HTERT RPE-1 (cell line): ENCODE measurements around the gene CERK.

ENCODE experiments used
- in situ Hi-C: fragments of 300-500 bp; cut with MboI; formaldehyde crosslinking; loops from 4 replicates; pipeline ENCODE4 v1.14.3; 2020; ENCODE audit warnings: low sequenced_read_pairs

Gene CERK

DNA sequence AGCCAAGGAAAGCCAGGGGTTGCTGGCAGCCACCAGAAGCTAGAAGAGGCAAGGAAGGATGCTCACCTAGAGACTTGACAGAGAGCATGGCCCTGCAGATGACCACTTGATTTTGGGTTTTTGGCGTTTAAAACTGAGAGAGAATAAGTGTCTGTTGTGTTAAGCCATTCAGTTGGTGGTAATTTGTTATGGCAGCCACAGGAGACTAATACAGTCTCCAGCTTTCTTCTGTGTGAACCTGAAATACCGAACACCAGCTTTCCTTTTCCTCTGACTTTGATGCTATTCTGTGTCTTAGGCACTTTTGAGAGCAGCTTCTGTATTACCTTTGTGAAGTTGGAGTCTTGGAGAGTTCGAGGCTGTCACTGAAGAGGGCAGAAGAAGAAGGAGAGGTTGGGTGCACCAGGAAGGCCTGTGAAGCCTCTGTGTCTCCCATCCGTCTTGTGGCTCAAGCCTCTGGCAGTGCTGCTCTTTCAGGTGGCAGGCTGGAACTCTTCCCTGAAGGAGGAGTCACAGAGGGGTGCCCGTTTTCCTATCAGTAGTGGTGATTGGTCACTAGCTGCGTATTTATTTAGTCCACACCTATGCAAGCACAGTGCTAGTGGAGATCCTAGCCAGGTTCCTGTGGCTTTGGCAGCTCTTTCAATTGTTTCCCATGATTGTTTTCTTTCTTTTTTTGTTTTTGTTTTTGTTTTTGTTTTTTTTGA, 26.9 kb upstream of the CERK start:
- in situ Hi-C loops: no loop called here

DNA sequence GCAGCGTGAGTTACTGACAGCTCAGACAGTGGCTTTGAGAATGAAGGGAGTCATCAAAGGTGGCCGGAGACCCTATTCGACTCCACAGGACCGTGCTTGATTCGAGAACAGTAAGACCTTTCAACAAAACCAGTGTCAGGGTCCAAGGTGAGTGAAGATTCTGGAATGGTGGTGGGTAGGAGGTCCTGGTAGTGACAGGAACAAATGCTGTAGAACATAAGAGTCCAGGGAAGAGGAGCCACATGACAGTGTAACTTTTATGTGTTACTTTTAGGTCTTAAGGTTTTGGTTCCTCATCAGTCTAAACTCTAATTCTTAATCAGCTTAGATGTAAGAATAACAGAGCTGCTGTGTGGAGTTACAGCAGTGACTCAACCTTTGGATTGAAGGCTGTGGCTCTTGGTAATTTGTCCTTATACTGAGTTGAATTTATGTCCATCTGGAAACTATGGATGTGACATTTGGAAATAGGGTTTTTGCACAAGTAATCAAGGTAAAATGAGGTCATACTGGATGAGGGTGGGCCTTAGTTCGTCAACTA, 26.2 kb upstream of the CERK start:
- in situ Hi-C loops: no loop called here

DNA sequence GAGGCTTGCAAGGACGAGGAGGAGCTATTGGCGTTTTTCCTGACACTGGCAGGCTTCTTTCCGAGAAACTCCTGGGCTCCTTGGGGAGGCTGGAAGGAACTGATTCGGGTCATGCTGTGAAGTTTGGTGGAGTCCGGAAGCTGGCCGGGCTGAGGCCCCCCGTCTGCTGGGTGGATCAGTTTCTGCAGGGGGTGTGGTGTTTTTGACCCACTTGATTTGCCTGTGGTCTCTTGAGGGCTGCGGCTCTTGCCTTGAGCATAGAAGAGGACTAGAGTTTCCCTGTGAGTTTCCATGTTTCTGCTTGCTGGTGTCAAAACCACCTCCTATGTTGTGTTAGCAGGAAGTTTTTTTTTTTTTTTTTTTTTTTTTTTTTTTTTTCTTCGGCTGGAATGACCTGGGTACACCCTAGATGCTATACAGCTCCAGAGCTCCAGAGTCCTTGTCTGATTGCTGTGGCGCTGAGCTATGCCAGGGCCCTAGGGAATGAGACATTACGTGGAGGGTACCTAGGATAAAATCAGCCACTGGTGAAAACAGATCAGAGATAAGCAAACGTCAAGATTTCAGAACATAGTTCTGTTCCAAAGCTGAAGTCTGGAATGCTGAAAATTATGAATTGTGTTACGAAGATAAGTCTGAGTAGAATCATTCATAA, 25.1 kb upstream of the CERK start:
- in situ Hi-C loops: no loop called here

DNA sequence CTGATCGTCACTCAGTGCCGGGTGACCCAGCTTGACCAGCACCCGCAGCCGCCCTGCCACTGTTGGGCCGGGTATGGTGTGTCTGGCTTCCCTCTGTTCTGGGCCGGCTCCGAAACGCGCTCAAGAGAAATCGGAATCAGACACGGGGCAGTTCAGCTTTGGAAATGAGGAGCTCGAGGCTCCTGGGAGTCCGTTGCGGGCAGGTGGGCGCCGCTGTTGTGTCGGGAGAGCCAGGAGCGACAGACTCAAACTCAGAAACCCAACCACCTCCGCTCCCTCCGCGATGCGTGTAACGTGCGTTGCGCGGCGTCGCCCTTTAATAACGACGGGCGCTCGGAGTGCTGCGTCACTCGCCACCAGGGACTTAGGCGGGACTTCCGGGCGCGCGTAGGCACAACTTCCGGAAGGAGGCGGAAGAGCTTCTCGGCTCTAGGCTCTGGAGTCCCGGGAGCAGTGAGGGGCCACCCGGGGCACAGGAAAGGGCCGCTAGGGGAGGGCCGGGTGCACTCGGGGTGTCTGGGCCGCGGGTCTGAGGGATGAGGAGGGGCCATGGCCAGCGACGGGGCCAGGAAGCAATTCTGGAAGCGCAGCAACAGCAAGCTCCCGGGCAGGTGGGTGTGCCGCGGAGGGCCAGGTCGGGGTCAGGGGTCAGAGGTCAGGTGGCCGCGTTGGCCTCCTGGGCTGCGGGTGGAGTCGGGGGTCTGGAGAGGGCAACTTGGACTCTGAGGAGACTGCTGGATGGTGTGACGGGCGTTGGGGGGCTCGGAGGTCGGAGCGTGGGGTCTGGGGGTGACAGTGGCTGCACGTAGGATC, 24.4 kb upstream of the CERK start, which contains the start of gene TBC1D22A:
Gene TBC1D22A (plus strand): TSS at position 413 of the 813 bp plus-strand sequence. CDS start 137 bp downstream, at position 550.
- in situ Hi-C loops: no loop called here

DNA sequence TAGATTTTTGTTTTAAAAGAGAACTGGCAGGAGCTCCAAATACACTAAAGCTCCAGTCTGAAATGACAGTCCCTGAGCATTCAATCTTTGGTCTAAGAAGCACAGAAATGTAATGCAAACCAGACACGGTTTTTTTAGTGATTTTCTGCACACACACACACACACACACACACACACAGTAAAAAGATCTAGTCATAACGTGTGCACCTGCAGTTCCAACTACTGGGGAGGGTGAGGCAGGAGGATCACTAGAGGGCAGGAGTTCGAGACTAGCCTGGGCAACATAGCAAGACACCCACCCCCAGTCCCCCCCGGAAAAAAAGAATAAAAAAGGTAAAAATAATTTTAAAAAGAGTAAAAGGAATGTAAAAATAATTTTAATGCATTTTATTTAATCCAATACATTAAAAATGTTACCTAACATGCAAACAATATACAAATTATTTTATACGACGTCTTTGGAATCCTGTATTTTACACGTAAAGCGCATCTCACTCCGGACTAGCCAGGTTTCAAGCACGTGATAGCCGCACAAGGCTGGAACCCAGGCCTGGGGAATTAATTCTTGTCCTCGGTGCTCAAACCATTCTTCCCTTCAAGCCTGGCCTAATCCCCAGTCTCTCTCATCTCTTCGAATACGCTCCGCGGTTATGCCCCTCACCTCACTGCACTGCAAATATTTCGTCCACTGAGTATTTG, 23.6 kb upstream of the CERK start:
- in situ Hi-C loops: no loop called here

DNA sequence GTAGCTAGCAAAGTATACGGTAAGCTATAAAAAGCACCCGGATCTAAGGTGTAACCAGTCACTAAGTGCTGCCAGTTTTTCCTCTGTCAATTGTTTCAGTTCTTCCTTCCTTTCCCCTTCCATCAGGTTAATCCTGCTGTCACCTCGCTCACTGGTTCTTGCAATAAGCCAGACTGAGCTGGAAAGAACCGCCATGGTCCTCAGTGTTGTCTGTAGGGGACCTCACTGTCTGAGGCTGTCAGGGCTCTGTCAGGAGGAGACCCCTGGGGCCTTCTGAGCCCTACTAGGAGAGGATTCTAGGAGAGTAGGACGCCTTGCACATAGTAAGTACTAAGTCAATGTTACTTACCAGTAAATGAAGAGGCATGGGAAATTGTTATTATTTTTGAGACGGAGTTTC, 23.0 kb upstream of the CERK start:
- in situ Hi-C loops: no loop called here

DNA sequence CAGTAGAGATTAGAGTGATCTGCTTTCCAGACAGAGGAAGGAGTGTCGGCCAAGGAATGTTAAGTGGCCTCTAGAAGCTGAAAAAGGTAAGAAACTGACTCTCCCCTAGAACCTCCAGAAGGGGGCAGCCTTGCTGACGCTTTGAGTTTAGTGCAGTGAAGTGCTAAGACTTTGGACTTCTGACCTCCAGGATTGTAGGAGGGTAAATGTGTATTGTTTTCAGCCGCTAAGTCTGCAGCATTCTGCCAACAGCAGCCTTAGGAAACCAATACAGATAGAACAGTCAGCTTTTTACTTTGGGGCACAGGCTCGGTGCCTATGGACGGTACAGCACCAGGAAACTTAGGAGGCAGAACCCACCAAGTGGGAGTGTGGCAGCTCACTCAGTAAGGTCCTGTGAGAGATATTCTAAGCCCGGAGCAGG, 20.8 kb upstream of the CERK start:
- in situ Hi-C loops: no loop called here

DNA sequence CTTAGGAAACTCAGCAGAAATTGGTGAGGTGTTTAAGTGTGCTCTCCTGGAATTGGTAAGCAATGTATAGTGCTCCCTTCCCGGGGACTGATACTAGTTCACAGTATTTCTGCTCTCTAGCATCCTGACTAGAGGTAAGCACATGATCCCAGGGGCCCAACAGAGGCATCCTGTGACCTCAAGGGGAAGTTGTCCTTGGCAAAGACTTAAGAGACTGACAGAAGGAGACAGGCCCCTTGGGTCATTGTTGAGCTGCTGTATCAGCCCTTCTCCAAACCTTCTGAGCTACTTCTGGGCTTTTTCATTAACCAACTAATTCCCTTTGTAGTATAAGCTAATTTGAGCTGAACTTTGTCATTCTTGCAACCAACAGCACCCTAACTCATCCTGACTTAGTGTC, 20.1 kb upstream of the CERK start:
- in situ Hi-C loops: no loop called here

DNA sequence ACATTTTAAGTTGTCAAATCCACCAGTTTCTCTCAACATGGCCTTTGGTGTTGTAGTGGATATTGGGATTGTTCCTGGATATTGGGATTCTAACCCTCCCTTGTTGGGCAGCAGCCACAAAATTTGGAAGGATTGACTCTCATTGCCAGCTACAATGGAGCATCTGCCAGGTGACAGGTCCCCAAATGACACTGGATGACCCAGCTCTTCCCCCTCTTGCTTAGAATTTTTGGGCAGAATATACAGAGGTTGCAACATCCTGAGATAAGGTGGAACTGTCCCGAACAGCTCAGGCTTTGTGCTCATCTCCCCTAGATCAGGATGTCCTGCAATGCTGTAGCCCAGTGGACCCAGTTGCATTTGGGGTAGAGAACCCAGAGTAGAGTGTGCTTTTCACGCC, 19.1 kb upstream of the CERK start:
- in situ Hi-C loops: no loop called here

DNA sequence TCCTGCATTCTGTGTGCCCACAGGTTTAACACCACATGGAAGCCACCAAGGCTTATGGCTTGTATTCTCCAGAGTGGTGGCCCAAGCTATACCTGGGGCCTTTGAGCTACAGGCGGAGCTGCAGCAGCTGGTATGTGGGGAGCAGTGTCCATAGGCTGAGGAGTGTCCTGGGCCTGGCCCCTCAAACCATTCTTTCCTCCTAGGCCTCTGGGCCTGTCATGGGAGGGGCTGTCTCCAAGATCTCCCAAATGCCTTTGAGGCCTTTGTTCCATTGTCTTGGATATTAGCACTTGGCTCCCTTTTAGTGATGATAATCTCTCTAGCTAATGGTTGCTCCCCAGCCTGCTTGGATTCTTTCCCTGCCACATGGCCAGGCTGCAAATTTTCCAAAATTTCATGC, 18.0 kb upstream of the CERK start:
- in situ Hi-C loops: no loop called here

DNA sequence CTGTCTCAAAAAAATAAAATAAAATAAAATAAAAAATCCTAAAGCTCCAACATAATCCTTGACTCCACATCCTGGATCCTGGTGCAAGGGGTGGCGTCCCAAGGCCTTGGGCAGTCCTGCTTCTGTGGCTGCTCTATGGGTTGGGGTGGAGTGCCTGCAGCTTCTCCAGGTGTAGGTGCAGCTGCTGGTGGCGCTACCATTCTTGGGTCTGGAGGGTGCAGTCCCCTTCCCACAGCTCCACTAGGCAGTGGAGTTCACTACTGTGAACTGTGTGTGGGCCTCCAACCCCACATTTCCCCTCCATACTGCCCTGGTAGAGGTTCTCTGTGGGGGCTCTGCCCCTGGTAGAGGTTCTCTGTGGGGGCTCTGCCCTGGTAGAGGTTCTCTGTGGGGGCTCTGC, 17.5 kb upstream of the CERK start:
- in situ Hi-C loops: no loop called here

DNA sequence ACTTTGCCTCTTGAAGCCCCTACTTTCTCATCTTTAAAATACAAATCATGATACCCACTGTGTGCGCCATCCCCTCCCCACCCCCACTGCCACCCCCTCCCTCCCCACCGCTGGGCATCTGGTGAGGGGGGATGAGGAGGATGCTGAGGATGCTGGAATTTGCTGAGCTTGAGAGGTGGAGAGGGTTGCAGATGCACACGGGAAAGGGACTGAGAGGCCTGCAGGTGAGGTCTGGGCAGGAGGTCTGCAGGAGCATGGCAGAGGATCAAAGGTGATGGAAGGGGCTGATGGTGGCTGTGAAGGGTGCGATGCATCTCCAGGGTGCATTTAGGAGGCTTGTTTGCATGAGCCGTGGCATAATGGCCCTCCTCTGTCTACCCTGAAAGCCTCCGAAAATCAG, 16.8 kb upstream of the CERK start:
- in situ Hi-C loops: no loop called here

DNA sequence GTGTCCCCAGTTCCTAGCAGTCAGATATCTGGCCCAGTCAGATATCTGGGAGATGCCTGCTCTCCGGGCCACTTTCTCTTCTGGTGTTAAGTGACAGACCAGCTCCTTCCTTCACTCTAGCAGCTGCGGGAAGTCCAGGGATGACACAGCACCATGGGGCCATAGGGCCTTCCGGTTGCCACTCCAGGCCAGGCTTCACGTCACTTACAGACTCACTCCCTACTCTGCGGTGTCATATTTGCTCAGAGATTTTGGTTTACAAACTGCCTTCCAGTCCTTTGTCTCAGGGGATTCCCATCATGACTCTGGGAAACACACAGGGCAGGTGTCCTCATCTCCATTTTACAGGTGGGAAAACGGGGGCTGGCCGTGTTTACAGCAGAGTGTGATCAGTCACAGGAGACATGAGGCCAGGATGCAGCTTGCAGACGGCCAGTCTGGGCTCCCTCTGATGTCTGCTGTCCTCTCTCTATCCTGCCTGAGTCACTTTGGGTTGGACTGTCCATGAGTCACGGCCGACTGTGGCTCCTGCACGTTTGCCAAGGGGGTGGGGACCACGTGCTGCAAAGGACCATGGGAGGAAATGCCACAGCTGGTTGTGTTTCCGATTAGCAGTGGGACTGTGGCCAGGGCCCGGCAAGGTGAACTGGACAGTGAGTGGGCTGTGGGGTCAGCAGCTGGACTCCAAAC, 16.2 kb upstream of the CERK start:
- in situ Hi-C loops: no loop called here

DNA sequence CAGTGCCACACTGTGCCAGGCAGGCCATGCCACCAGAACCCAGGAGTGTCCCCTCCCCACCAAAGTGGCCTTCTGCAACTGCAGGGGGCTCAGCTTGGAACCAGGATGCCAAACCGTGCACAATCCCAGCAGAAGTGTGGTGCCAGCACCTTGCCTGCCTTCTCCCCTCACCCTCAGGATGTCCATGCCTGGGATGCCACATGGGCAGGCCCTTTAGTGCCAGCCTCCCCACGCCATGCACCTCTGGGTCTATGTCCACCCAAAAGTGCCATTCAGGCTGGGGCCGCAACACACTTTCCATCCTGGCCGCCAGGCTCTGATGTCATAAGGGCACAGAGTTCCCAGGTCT, 15.7 kb upstream of the CERK start:
- in situ Hi-C loops: no loop called here

DNA sequence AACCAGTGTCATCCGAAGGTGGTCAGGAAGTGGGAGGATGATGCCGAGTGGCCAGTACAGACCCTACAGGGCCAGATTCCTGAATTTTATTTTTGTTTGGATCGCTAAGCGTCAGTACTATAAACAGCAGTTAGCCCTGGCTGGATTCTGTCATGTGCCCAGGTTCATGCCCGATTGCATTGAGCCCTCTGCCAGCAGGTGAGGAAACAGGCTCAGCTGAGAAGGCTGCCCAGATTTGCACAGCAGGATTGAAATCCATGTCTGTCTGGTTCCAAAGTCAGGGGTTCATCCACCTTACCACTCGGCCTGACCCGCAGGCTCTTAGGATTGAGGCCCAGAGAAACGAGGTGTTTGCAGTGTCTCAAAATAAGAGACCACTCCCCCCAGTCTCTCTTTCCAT, 15.3 kb upstream of the CERK start:
- in situ Hi-C loops: no loop called here

DNA sequence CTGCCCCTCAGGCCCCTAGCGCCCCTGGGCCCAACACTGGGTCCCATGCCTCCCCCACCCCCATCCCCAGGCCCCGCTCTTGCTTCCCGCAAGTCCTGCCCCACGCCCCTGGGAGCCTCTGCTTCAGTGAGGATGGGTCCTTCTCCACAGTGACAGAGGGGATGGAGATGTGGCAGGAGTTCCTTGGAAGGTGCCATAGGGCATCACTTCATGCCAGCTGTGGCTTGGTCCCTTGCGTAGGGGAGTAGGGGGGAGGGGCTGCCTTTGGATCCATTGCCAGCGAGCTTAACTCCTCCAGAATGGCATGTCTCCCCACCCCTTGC, 14.9 kb upstream of the CERK start:
- in situ Hi-C loops: no loop called here

DNA sequence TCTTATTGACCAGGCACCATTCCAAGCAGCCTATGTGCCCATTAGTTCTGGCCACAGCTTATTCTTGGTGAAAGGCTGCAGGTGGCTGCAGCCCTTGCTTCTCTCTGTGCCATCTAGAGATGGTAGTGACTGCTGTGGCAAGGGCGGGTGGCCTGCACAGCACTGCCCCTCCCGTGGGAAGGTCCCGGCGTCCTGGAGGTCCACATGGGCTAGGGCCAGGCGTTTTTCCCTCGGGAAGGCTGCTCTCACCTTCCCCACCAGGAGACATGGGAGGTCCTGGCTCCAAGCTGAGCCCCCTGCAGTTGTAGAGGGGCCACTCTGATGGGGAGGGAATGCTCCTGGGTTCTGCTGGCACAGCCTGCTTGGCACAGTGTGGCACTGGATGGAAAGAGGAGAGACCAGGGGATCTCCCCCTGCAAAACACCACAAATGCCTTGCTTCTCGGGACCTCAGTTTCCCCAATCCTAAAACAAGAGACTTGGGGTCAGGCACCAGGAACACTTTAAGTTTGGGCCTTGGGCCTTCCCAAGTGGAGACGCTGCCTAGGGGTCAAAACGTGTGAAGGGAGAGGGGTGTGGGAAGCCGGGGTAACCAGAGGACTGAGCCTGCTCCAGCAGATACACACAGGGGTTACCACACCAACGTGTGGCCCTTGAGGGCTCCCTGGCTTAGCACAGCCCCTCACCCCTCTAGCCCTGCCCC, 14.4 kb upstream of the CERK start:
- in situ Hi-C loops: no loop called here

DNA sequence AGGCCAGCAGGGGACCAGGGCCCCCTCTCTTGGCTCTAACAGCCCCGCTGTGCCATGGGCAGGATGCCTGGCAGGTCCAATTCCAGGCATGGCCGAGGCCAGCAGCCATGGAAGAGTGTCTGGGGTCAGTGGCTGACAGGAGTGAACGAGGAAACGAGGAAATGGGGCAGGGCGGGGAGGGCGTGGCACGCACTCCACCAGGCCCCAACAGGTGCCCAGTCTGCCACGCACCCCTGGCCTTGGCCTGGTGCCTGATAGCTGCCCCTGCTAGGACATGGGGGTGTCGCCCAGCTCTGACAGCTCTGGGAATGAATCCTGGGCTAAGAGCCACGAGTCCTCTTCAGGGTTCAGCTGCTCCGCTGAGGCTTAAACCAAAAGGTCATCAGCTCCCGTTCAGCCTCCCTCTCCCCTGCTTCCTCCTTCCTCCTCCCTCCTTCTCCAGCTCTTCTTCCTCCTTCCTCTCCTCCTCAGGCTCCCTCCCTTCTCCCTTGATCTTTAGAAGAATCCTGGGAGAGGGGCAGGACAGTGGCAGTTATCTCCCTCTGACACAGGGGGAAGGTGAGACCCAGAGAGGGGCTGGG, 12.9 kb upstream of the CERK start:
- in situ Hi-C loops: no loop called here

DNA sequence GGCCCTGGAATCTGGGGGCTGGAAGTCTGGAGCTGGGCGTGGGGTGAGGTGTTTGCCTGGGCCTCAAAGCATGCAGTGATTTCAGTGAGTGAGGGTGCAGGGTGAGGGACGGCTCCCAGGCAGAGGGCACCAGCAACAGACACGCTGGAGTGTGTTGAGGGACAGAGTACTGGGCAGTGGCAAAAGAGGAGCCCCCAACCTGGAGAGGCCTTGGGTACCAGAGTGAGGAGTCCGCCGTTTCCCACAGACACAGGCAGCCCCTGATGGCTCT, 12.4 kb upstream of the CERK start:
- in situ Hi-C loops: no loop called here
